H1 (cell line): ENCODE results near the gene CCDC91. TPM values are rescaled to one million over a fixed set of nuclear protein-coding genes. Genes with fewer than 3 reads are reported as not detected.

Experiments used
- CTCF ChIA-PET: fragments of 300-600 bp; sonication (Branson Sonifier 250); formaldehyde crosslinking; loops from one replicate; lab custom pipeline; 2021; ENCODE audit not compliant: partially characterized antibody; lab: Charles Lee
- POLR2A ChIA-PET: fragments of 300-600 bp; sonication (Branson Sonifier 250); formaldehyde crosslinking; loops from one replicate; lab custom pipeline; 2021; ENCODE audit warnings: inconsistent platforms; ENCODE audit not compliant: partially characterized antibody; lab: Charles Lee
- DNase-seq, 2 experiments: peaks; one replicate each; pipeline versions ENCODE4 v3.0.0 to v3.0.0-alpha.2; 2010 to 2022; ENCODE audit warnings: low spot score in 2 of 2, low read depth in 1 of 2, mixed read lengths in 1 of 2
- FAIRE-seq: peaks from 2 replicates; lab custom pipeline; 2011; peaks lifted over from hg19 to GRCh38; lab: Jason Lieb, UNC
- H2AFZ ChIP-seq: 2 replicates; pipeline ENCODE4 v1.8.1; 2012; ENCODE audit warnings: low read length, inconsistent platforms
- H2AK5ac ChIP-seq: 2 replicates; pipeline ENCODE4 v1.6.1; 2013; ENCODE audit warnings: low read depth, low read length
- H2BK120ac ChIP-seq: replicated peaks from 2 replicates; pipeline ENCODE3; 2013; ENCODE audit warnings: low read depth, low read length, inconsistent platforms
- H2BK12ac ChIP-seq: 2 replicates; pipeline ENCODE4 v1.6.1; 2013; ENCODE audit warnings: low read depth, low read length
- H2BK15ac ChIP-seq: 2 replicates; pipeline ENCODE4 v1.6.1; 2013; ENCODE audit warnings: low read length
- H2BK20ac ChIP-seq: 2 replicates; pipeline ENCODE4 v1.6.1; 2013; ENCODE audit warnings: low read length
- H2BK5ac ChIP-seq: 2 replicates; pipeline ENCODE4 v1.6.1; 2013; ENCODE audit warnings: low read depth, low read length
- H3K14ac ChIP-seq: 2 replicates; pipeline ENCODE4 v1.6.1; 2013; ENCODE audit warnings: inconsistent platforms; ENCODE audit not compliant: insufficient read length
- H3K18ac ChIP-seq: 2 replicates; pipeline ENCODE4 v1.6.1; 2013; ENCODE audit warnings: low read length; ENCODE audit errors: extremely low read depth
- H3K23ac ChIP-seq: 2 replicates; pipeline ENCODE4 v1.6.1; 2013; ENCODE audit warnings: inconsistent platforms; ENCODE audit not compliant: insufficient read length
- H3K23me2 ChIP-seq: 2 replicates; pipeline ENCODE4 v1.6.1; 2013; ENCODE audit warnings: low read depth, low read length
- H3K27ac ChIP-seq: 2 replicates; pipeline ENCODE4 v1.6.1; 2011; ENCODE audit warnings: low read depth, low read length, inconsistent platforms
- H3K27me3 ChIP-seq, 4 experiments: replicated peaks in 1 of 4; 1 replicate in 1 of 4; 2 replicates in 3 of 4; pipeline versions ENCODE4 v1.6.1 to v1.8.1; 2011 to 2013; ENCODE audit warnings: low read length in 3 of 4, mild to moderate bottlenecking in 3 of 4, inconsistent platforms in 2 of 4, mixed read lengths in 2 of 4, moderate library complexity in 1 of 4; ENCODE audit not compliant: control insufficient read depth in 3 of 4, insufficient read depth in 3 of 4; ENCODE audit errors: extremely low read depth in 1 of 4
- H3K36me3 ChIP-seq, 4 experiments: 2 replicates each; pipeline versions ENCODE4 v1.6.1 to v1.8.1; 2011 to 2013; ENCODE audit warnings: mild to moderate bottlenecking in 4 of 4, low read length in 3 of 4, moderate library complexity in 2 of 4, control low read depth in 1 of 4, inconsistent platforms in 1 of 4; ENCODE audit not compliant: insufficient read depth in 4 of 4, control insufficient read depth in 2 of 4
- H3K4ac ChIP-seq: replicated peaks from 2 replicates; pipeline ENCODE3; 2013; ENCODE audit warnings: low read length, low read depth, mixed read lengths, inconsistent platforms; ENCODE audit not compliant: insufficient read length
- H3K4me1 ChIP-seq, 4 experiments: replicated peaks in 1 of 4; 1 replicate in 1 of 4; 2 replicates in 3 of 4; pipeline versions ENCODE4 v1.6.1 to v1.8.1; 2011 to 2013; ENCODE audit warnings: low read length in 3 of 4, inconsistent platforms in 2 of 4, mixed read lengths in 1 of 4; ENCODE audit not compliant: insufficient read depth in 4 of 4, control insufficient read depth in 3 of 4
- H3K4me2 ChIP-seq, 2 experiments: 2 replicates each; pipeline versions ENCODE4 v1.6.1 to v1.8.1; 2011 to 2013; ENCODE audit warnings: low read depth in 2 of 2, low read length in 2 of 2, control low read depth in 1 of 2, inconsistent platforms in 1 of 2, mild to moderate bottlenecking in 1 of 2; ENCODE audit not compliant: insufficient read depth in 1 of 2
- H3K4me3 ChIP-seq, 4 experiments: fragments of 200-600, 300-600 bp in 1 of 4; sonication (generic), shearing (Covaris generic), sonication (Bioruptor Twin) in 1 of 4; 2 replicates each; pipeline versions ENCODE4 v1.5.1 to v1.8.1; 2011 to 2016; ENCODE audit warnings: low read length in 4 of 4, low read depth in 3 of 4, control low read depth in 2 of 4, inconsistent platforms in 2 of 4, mild to moderate bottlenecking in 2 of 4, mixed read lengths in 1 of 4, moderate library complexity in 1 of 4; ENCODE audit not compliant: insufficient read depth in 2 of 4; ENCODE audit errors: extremely low read depth in 1 of 4
- H3K56ac ChIP-seq: replicated peaks from 2 replicates; pipeline ENCODE3; 2013; ENCODE audit warnings: low read depth, mild to moderate bottlenecking, mixed read lengths, low read length, inconsistent platforms; ENCODE audit not compliant: insufficient read length
- H3K79me1 ChIP-seq: 2 replicates; pipeline ENCODE4 v1.6.1; 2013; ENCODE audit warnings: low read depth, low read length, control low read depth
- H3K79me2 ChIP-seq, 2 experiments: 2 replicates each; pipeline versions ENCODE4 v1.6.1 to v1.8.1; 2012 to 2013; ENCODE audit warnings: low read length in 2 of 2, mild to moderate bottlenecking in 2 of 2, inconsistent platforms in 1 of 2; ENCODE audit not compliant: insufficient read depth in 2 of 2, control insufficient read depth in 1 of 2
- H3K9ac ChIP-seq, 4 experiments: replicated peaks in 1 of 4; 1 replicate in 1 of 4; 2 replicates in 3 of 4; pipeline versions ENCODE4 v1.6.1 to v1.8.1; 2011 to 2013; ENCODE audit warnings: low read depth in 3 of 4, low read length in 3 of 4, control low read depth in 2 of 4, mild to moderate bottlenecking in 2 of 4, moderate library complexity in 2 of 4, inconsistent platforms in 1 of 4; ENCODE audit errors: extremely low read depth in 1 of 4
- H3K9me3 ChIP-seq, 2 experiments: 2 replicates each; pipeline versions ENCODE4 v1.6.1 to v1.8.1; 2012 to 2013; ENCODE audit warnings: mild to moderate bottlenecking in 2 of 2, moderate library complexity in 2 of 2, control low read depth in 1 of 2, inconsistent platforms in 1 of 2, low read depth in 1 of 2, low read length in 1 of 2, mixed read lengths in 1 of 2; ENCODE audit not compliant: insufficient read depth in 2 of 2
- H4K20me1 ChIP-seq, 2 experiments: replicated peaks in 1 of 2; 2 replicates each; pipeline versions ENCODE3 to v1.8.1; 2011 to 2013; ENCODE audit warnings: inconsistent platforms in 2 of 2, low read length in 2 of 2, mild to moderate bottlenecking in 1 of 2; ENCODE audit not compliant: insufficient read depth in 2 of 2, control insufficient read depth in 1 of 2
- H4K5ac ChIP-seq: 2 replicates; pipeline ENCODE4 v1.6.1; 2013; ENCODE audit warnings: low read length, low read depth, mixed read lengths, inconsistent platforms; ENCODE audit not compliant: insufficient read length
- H4K8ac ChIP-seq: 2 replicates; pipeline ENCODE4 v1.8.0; 2013; ENCODE audit warnings: mild to moderate bottlenecking, moderate library complexity, low read length, inconsistent platforms; ENCODE audit not compliant: insufficient read depth; ENCODE audit errors: extremely low read depth
- H4K91ac ChIP-seq: replicated peaks from 2 replicates; pipeline ENCODE3; 2013; ENCODE audit warnings: low read length, mixed read lengths, inconsistent platforms; ENCODE audit not compliant: insufficient read length
- BCL11A ChIP-seq, 2 experiments: IDR thresholded peaks; one replicate each; pipeline ENCODE4 v1.6.1; 2011; ENCODE audit warnings: low read depth in 2 of 2, low read length in 2 of 2, mild to moderate bottlenecking in 2 of 2
- CHD2 ChIP-seq: IDR thresholded peaks from 2 replicates; pipeline ENCODE4 v1.6.1; 2012; ENCODE audit warnings: low read length, improper control_type of control experiment
- CREB1 ChIP-seq: IDR thresholded peaks from 2 replicates; pipeline ENCODE4 v1.6.1; 2012; ENCODE audit warnings: inconsistent platforms
- EGR1 ChIP-seq: IDR thresholded peaks from 2 replicates; pipeline ENCODE4 v1.6.1; 2011; ENCODE audit warnings: low read depth, low read length, borderline replicate concordance
- JUN ChIP-seq: IDR thresholded peaks from 2 replicates; pipeline ENCODE4 v1.6.1; 2011; ENCODE audit warnings: low read depth, mild to moderate bottlenecking, improper control_type of control experiment, low read length
- MAFK ChIP-seq: IDR thresholded peaks from 2 replicates; pipeline ENCODE4 v1.6.1; 2012; ENCODE audit warnings: low read depth, mild to moderate bottlenecking, improper control_type of control experiment, low read length
- NRF1 ChIP-seq: IDR thresholded peaks from 2 replicates; pipeline ENCODE4 v1.6.1; 2011; ENCODE audit warnings: mild to moderate bottlenecking, low read depth, low read length, improper control_type of control experiment
- POLR2A ChIP-seq, 2 experiments: IDR thresholded peaks; 1 replicate in 1 of 2; 2 replicates in 1 of 2; pipeline ENCODE4 v1.6.1; 2011; ENCODE audit warnings: low read depth in 2 of 2, low read length in 2 of 2, mild to moderate bottlenecking in 2 of 2; ENCODE audit errors: control extremely low read depth in 1 of 2
- RBBP5 ChIP-seq: IDR thresholded peaks from 2 replicates; pipeline ENCODE4 v1.7.1; 2012; ENCODE audit warnings: low read depth, mild to moderate bottlenecking, inconsistent platforms, low read length, moderate library complexity, borderline replicate concordance
- SAP30 ChIP-seq: fragments of 300-600 bp; sonication (generic); IDR thresholded peaks from 2 replicates; pipeline ENCODE4 v1.7.1; 2012; ENCODE audit warnings: low read length, moderate library complexity, mild to moderate bottlenecking, inconsistent platforms; ENCODE audit not compliant: insufficient read depth, insufficient replicate concordance
- SIN3A ChIP-seq, 2 experiments: IDR thresholded peaks in 1 of 2; conservative IDR thresholded peaks in 1 of 2; 2 replicates each; pipeline ENCODE4 v1.6.1; 2011 to 2012; ENCODE audit warnings: low read length in 2 of 2, improper control_type of control experiment in 1 of 2, low read depth in 1 of 2, mild to moderate bottlenecking in 1 of 2
- TCF12 ChIP-seq: IDR thresholded peaks from 2 replicates; pipeline ENCODE4 v1.6.1; 2011; ENCODE audit warnings: low read depth, mild to moderate bottlenecking, low read length
- WGBS, 2 experiments: shearing (Covaris generic) in 1 of 2; methylation state at CpG; one replicate each; pipeline versions ENCODE4 v1.1.6 to v1.1.7; 2013 to 2015; ENCODE audit warnings: low lambda C conversion rate in 2 of 2, mixed read lengths in 2 of 2, inconsistent platforms in 1 of 2, low coverage in 1 of 2, missing lambda C conversion rate in 1 of 2; ENCODE audit not compliant: insufficient replicate concordance in 2 of 2, insufficient coverage in 1 of 2, insufficient read length in 1 of 2; ENCODE audit errors: extremely low coverage in 1 of 2, missing lambda C conversion rate in 1 of 2; 5-methylcytosine and 5-hydroxymethylcytosine counted together
- polyA plus RNA-seq, 7 experiments: library from polyadenylated mRNA; depleted of rRNA in 3 of 7; stranded (reverse) in 5 of 7; unstranded in 2 of 7; fragments of >200 nt in 5 of 7; fragments of 200-250 nt in 2 of 7; gene quantifications; 1 replicate in 5 of 7; 2 replicates in 1 of 7; 4 replicates in 1 of 7; pipeline versions ENCODE4 v1.2.1 to v1.2.3, GENCODE V29; 2011 to 2013; ENCODE audit warnings: missing spikeins in 2 of 7, mixed read lengths in 2 of 7
- total RNA-seq: library from RNA; stranded (reverse); fragmentation: NEBNext Ultra II Directional; extraction: Animal tissue kit (Norgen Biotek cat#: 25700); gene quantifications from 2 replicates; pipeline ENCODE4 v1.2.1, GENCODE V29; 2021

CCDC91 gene
- total and polyA plus RNA-seq, 2 of the 8 experiments (the other 6 are each of a cell fraction or from before 2014, with no cell fraction given), result 8.6 to 23.1 TPM

GRCh38 chr12:28527631-28528249, 337.5 kb downstream of the CCDC91 start:
- Histone ChIP-seq H3K4ac (no peak overlapping the region), H3K4me3 (no peak overlapping the region), H3K14ac (no peak overlapping the region), H2BK5ac (no peak overlapping the region), H3K23me2 (no peaks in the 10 kb centered on the region), H3K36me3 (no peaks in the 10 kb centered on the region), H2BK15ac (no peak overlapping the region), H2BK20ac (no peak overlapping the region), H3K27me3 (no peaks in the 10 kb centered on the region), H4K91ac (no peak overlapping the region), H3K79me2 (no peaks in the 10 kb centered on the region), H3K79me1 (no peaks in the 10 kb centered on the region), H2BK12ac (no peak overlapping the region), H2AK5ac (no peak overlapping the region), H3K56ac (no peak overlapping the region), H3K18ac (no peak overlapping the region), H3K27ac (no peak overlapping the region), H2AFZ (no peak overlapping the region), H4K8ac (no peak overlapping the region), H3K4me1 (no peaks in the 10 kb centered on the region), H2BK120ac (no peak overlapping the region), H3K23ac (no peak overlapping the region), H4K20me1 (no peaks in the 10 kb centered on the region), H4K5ac (no peak overlapping the region), H3K4me2 (no peak overlapping the region), H3K9me3 (0 out of 4 replicates have a peak, but pooled peaks cover 0 to 2% of the 10 kb centered on the region in 2 experiments), H3K9ac (no peak overlapping the region)
- no peak for FAIRE-seq
- no peak for DNase-seq
- WGBS, 2 experiments, result 92% methylated on average over 3 of the region's 5 CpGs; no CpG with 5 or more reads in 1 of the 2 experiments
- ChIA-PET POLR2A (no interaction called here), CTCF (no interaction called here)
- TF ChIP-seq CHD2 (no peak), EGR1 (no peak), NRF1 (no peak), SAP30 (no peak), POLR2A (IDR thresholded peaks at IDR 0.05; ENCODE audit: control extremely low read depth in 1 of 2, low read depth in 2 of 2, low read length in 2 of 2) (no peak), MAFK (no peak), CREB1 (no peak), JUN (no peak), SIN3A (conservative IDR thresholded peaks at IDR 0.05 in 1 of 2, IDR thresholded peaks at IDR 0.05 in 1 of 2; ENCODE audit: low read depth in 1 of 2, low read length in 2 of 2) (no peak), RBBP5 (no peak), TCF12 (no peak), BCL11A (IDR thresholded peaks at IDR 0.05; ENCODE audit: low read depth in 2 of 2, low read length in 2 of 2) (no peak)
